ENCODE measurements around the gene CETN3.

DNA sequence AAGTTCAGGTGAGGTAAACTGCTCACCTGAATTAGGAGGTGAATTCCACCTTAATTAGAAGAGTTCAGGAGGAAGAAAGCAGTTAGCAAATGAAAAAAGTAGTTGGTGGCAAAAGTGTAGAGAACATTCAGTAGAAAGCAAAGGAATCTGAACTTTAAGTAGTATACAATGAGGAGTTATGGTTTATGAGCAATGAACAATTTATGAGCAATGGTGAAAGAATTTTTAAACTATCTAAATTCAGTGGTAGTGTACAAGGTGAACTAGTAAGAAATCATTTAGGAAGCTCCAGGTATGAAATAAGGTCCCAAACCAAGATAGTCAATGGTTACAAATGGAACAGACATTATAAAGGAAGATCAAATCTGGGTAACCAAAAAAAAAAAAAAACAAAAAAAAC lies 3.1 kb downstream of the CETN3 start:
- TF ChIP-seq, protein P1, sequence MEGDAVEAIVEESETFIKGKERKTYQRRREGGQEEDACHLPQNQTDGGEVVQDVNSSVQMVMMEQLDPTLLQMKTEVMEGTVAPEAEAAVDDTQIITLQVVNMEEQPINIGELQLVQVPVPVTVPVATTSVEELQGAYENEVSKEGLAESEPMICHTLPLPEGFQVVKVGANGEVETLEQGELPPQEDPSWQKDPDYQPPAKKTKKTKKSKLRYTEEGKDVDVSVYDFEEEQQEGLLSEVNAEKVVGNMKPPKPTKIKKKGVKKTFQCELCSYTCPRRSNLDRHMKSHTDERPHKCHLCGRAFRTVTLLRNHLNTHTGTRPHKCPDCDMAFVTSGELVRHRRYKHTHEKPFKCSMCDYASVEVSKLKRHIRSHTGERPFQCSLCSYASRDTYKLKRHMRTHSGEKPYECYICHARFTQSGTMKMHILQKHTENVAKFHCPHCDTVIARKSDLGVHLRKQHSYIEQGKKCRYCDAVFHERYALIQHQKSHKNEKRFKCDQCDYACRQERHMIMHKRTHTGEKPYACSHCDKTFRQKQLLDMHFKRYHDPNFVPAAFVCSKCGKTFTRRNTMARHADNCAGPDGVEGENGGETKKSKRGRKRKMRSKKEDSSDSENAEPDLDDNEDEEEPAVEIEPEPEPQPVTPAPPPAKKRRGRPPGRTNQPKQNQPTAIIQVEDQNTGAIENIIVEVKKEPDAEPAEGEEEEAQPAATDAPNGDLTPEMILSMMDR (IDR thresholded peaks at IDR 0.05): no peak
- TF ChIP-seq POLR2AphosphoS5 (IDR thresholded peaks at IDR 0.05; ENCODE audit: insufficient read depth in 1 of 2, low read depth in 1 of 2): no peak
